Bronchial epithelial cell (primary cell): Measurements from ENCODE around the gene CLDND1. TPM values are rescaled to one million over a fixed set of nuclear protein-coding genes. Genes with fewer than 3 reads are reported as not detected.

Experiments
- DNase-seq: peaks from one replicate; pipeline ENCODE4 v3.0.0-alpha.2; 2010; ENCODE audit warnings: low read depth
- FAIRE-seq: peaks from 2 replicates; lab custom pipeline; 2011; peaks lifted over from hg19 to GRCh38; lab: Jason Lieb, UNC
- H3K27me3 ChIP-seq: 2 replicates; pipeline ENCODE4 v1.5.1; 2011; ENCODE audit warnings: low read length; ENCODE audit not compliant: control insufficient read depth, insufficient read depth
- H3K36me3 ChIP-seq: 2 replicates; pipeline ENCODE4 v1.5.1; 2011; ENCODE audit warnings: low read length; ENCODE audit not compliant: control insufficient read depth, insufficient read depth
- H3K4me3 ChIP-seq: 2 replicates; pipeline ENCODE4 v1.5.1; 2011; ENCODE audit warnings: mild to moderate bottlenecking, low read depth, low read length, control low read depth
- CTCF ChIP-seq: IDR thresholded peaks from 2 replicates; pipeline ENCODE4 v1.5.1; 2011; ENCODE audit warnings: mild to moderate bottlenecking, moderate library complexity, low read length, control low read depth, inconsistent platforms; ENCODE audit not compliant: insufficient read depth, severe bottlenecking
- total RNA-seq: library from RNA; depleted of rRNA; stranded (reverse); fragments of >200 nt; gene quantifications from 2 replicates; pipeline ENCODE4 v1.2.1, GENCODE V29; 2014

The CLDND1 gene
- total RNA-seq, 1 donor from 2014 or later, result 216 TPM

DNA sequence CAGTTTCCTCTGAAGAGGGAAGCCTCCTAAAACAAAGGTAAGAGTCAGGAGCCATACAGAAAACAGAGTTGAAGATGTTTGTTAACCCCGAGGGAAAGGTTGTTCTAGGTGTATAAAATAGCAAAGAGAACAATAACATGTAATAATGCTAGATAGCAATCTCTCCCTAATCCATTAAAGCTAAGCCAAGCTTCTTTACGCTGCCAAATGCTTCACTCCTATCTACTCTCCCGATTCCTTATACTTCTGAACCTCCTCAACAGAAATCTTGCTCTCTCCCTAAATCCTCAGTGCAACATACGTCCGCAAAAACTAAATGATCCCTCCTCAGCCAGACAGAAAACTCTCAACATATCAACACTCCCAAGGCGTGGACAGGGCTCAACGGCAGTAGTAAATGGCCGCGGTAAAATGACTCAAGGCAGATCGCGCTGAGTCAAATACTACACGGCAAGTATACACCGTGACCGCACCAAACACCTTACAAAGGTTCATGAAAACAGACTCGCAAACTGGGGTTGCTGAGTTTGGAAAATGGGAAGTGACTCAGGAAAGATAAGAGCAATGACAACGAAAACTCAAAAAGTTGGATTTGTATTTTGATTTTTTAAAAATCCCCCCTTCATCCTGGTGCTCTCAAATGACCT lies 682 bp downstream of the CLDND1 start:
- TF ChIP-seq CTCF, result no peak
- H3K36me3 ChIP-seq, result peaks cover 9% of the 10 kb centered on the region
- H3K4me3 ChIP-seq, result peak overlapping the region; percentile 84
- DNase-seq, result peak; percentile 84
- FAIRE-seq, result peak; percentile 97
- H3K27me3 ChIP-seq, result no peaks in the 10 kb centered on the region

DNA sequence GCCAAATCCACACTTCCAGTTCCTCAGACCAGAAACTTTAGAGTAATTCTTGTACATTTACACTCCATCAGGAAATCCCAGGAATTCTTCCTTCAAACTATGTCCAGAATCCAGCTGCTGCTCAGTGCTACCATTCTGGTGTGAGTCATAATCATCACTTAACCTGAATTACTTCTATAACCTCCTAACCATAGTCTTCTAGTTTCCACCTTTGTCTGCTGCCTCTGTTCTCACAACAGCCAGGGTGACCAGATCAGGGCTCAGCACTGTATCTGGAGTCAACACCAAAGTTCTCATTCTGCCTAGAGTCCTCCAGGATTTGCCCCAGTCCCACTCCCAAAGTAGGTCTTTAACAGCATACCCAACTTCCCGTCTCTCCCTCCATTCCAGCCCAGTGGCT lies 3.4 kb downstream of the CLDND1 start:
- Histone ChIP-seq H3K36me3 (peaks cover 14% of the 10 kb centered on the region), H3K4me3 (no peak overlapping the region), H3K27me3 (no peaks in the 10 kb centered on the region)
- FAIRE-seq (no peak), DNase-seq (peak; percentile 14)
- no peak for TF ChIP-seq CTCF

DNA sequence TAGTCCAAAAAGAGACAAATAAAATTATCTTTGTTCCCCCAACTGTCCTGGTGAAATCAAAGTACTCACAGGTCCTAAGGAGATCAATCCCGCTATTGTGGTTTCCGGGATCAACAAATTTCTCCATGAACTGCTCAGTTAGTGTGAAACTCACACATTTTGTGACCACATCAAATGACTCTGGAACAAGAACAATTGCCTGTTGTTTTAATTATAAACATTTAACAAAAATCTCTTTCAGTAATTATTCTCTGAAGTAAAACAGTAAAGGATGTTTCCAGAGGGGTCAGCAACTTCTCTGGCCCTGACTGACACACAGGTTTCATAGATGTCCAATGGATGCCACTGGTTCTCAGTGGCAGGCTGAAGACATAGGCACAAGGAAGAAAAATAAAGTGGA lies 3.9 kb downstream of the CLDND1 start:
- peaks cover 14% of the 10 kb centered on the region for H3K36me3 ChIP-seq
- no peak for TF ChIP-seq CTCF
- H3K4me3 ChIP-seq, result no peak overlapping the region
- no peaks in the 10 kb centered on the region for H3K27me3 ChIP-seq
- DNase-seq (no peak), FAIRE-seq (no peak)

DNA sequence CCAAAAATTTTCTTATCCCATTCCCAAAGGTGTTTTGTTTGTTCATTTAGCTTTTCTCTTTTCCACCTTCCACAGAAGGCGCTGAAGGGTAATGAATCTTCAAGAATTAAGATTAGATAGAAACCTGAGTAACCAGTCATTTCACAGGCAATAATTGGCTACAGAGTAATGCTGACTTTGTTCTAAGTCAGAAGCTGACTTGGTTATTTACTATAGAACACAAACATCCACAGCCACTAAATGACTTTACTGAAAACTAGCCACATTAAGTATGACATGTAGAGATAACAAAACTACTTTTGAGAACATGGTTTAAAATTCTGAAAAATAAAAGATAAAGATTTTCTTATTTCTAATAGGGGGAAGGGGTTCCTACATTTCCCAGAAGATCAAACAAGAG lies 7.8 kb downstream of the CLDND1 start:
- no peak for FAIRE-seq
- Histone ChIP-seq H3K36me3 (peaks cover 11% of the 10 kb centered on the region), H3K27me3 (no peaks in the 10 kb centered on the region), H3K4me3 (no peak overlapping the region)
- no peak for TF ChIP-seq CTCF
- DNase-seq, result no peak

DNA sequence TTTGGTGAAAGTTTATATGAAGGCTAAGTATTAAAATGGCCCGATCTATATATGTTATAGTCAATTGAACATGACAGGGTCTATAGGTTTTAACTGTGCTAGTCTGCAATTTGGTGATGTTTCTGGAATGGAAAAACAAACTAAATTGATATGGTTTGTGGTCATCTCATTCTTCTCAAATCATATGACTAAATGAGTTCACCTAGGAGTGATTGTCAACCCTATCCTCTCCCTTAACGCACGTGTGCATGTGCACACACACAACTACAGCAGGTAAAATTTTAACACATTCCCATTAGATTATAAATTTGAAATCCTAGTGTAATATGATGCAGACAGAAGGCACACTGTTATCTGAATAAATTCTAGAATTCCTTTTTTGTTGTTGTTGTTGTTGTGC lies 9.0 kb downstream of the CLDND1 start:
- FAIRE-seq (no peak), DNase-seq (peak; percentile 12)
- no peak for TF ChIP-seq CTCF
- Histone ChIP-seq H3K27me3 (no peaks in the 10 kb centered on the region), H3K36me3 (peaks cover 6% of the 10 kb centered on the region), H3K4me3 (no peak overlapping the region)

DNA sequence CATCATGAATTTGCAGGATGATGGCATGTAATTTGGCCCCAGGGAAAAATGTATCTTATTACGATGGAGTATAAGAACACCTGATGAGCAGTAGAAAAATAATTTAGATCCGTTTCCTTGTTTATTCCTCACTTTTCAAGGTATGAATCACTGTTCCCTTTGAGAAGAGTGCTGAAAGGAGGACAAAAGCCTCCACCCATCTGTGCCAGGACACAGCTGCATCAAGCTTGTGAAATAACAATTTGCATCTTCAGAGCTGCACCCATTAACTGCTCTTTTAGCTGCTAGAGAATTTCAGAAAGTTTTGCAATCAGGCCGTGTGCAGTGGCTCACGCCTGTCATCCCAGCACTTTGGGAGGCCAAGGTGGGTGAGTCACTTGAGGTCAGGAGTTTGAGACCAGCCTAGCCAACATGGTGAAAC lies 9.6 kb downstream of the CLDND1 start:
- DNase-seq (peak; percentile 99), FAIRE-seq (peak; percentile 99)
- H3K27me3 ChIP-seq, result no peaks in the 10 kb centered on the region
- no peak for TF ChIP-seq CTCF
- peaks cover 5% of the 10 kb centered on the region for H3K36me3 ChIP-seq
- no peak overlapping the region for H3K4me3 ChIP-seq
